ENCODE data around the gene RGS7BP.

Gene RGS7BP

GRCh38 chr5:64637144-64637543 is 131.3 kb downstream of the RGS7BP start:
- DNase-seq, result no peak

GRCh38 chr5:64637837-64638443 is 132.1 kb downstream of the RGS7BP start:
- DNase-seq, result no peak

- no peak for DNase-seq
Measured at GRCh38 chr5:64644831-64645230, 139.0 kb downstream of the RGS7BP start.

GRCh38 chr5:64646169-64646568 is 140.4 kb downstream of the RGS7BP start:
- DNase-seq, result no peak

- DNase-seq, result no peak
Measured at GRCh38 chr5:64649512-64649911, 143.7 kb downstream of the RGS7BP start.

- no peak for DNase-seq
Measured at GRCh38 chr5:64653766-64654560, 148.1 kb downstream of the RGS7BP start.

- DNase-seq, result no peak
Measured at GRCh38 chr5:64654561-64654938, 148.7 kb downstream of the RGS7BP start.

GRCh38 chr5:64655596-64655995 is 149.8 kb downstream of the RGS7BP start:
- no peak for DNase-seq

- no peak for DNase-seq
Measured at GRCh38 chr5:64659289-64659688, 153.5 kb downstream of the RGS7BP start.

Measured in NCI-H524 (cell line).